Transverse colon (tissue), 4 donors: Measurements from ENCODE around the gene NCBP3. TPM values are rescaled to one million over a fixed set of nuclear protein-coding genes. Genes with fewer than 3 reads are reported as not detected.

Experiments used
- DNase-seq: peaks from one replicate; pipeline ENCODE4 v3.0.0-alpha.2; 2019
- H3K27ac ChIP-seq, 4 donors: fragments of 200-600 bp; sonication (generic); 2 replicates each; pipeline ENCODE4 v1.5.1; 2016 to 2018; ENCODE audit warnings: inconsistent platforms in 4 of 4
- H3K27me3 ChIP-seq: fragments of 200-600 bp; sonication (generic); 2 replicates; pipeline ENCODE4 v1.5.1; 2017; ENCODE audit warnings: inconsistent platforms
- H3K36me3 ChIP-seq, 4 donors: fragments of 200-600 bp; sonication (generic); 2 replicates each; pipeline ENCODE4 v1.5.1; 2017 to 2019; ENCODE audit warnings: inconsistent platforms in 4 of 4
- H3K4me1 ChIP-seq, 4 donors: fragments of 200-600 bp; sonication (generic); 2 replicates each; pipeline ENCODE4 v1.5.1; 2017 to 2020; ENCODE audit warnings: inconsistent platforms in 4 of 4
- H3K4me3 ChIP-seq, 4 donors: fragments of 200-600 bp; sonication (generic); 1 replicate in 1 of 4; 2 replicates in 3 of 4; pipeline versions ENCODE4 v1.5.1 to v1.6.1; 2017 to 2019; ENCODE audit warnings: inconsistent platforms in 4 of 4
- H3K9me3 ChIP-seq, 2 donors: fragments of 200-600 bp; sonication (generic); 2 replicates each; pipeline ENCODE4 v1.5.1; 2017 to 2019; ENCODE audit warnings: inconsistent platforms in 2 of 2
- CTCF ChIP-seq, 5 experiments: fragments of 200-600 bp in 3 of 5; fragments of 450-650 bp in 2 of 5; sonication (generic) in 3 of 5; IDR thresholded peaks; 1 replicate in 2 of 5; 2 replicates in 3 of 5; pipeline ENCODE4 v1.5.1; 2016 to 2017; ENCODE audit warnings: antibody characterized with exemption in 5 of 5, inconsistent platforms in 3 of 5, mild to moderate bottlenecking in 2 of 5, moderate library complexity in 1 of 5
- EP300 ChIP-seq: sonication (generic); formaldehyde crosslinking; IDR thresholded peaks from one replicate; pipeline ENCODE4 v1.6.1; 2017; ENCODE audit warnings: antibody characterized with exemption, low read depth
- POLR2A ChIP-seq: fragments of 450-650 bp; IDR thresholded peaks from one replicate; pipeline ENCODE4 v1.6.1; 2016; ENCODE audit warnings: antibody characterized with exemption, mild to moderate bottlenecking, moderate library complexity
- POLR2AphosphoS5 ChIP-seq, 3 donors: sonication (generic); formaldehyde crosslinking; IDR thresholded peaks; one replicate each; pipeline ENCODE4 v1.6.1; 2016; ENCODE audit warnings: antibody characterized with exemption in 3 of 3
- WGBS, 2 donors: methylation state at CpG; one replicate each; pipeline ENCODE4 v1.1.5; 2018; ENCODE audit warnings: low coverage in 1 of 2; 5-methylcytosine and 5-hydroxymethylcytosine counted together
- in situ Hi-C, 4 donors: fragments of 200-750 bp; cut with MboI; loops; one replicate each; pipeline versions ENCODE4 v1.15.0 to v1.15.1; 2017; ENCODE audit warnings: low sequenced_read_pairs in 3 of 4, low pct_ligation_motif_present in 1 of 4, low pct_unique_long_range_greater_than_20kb in 1 of 4
- intact Hi-C: fragments of 100-400 bp; cut with DNase I; formaldehyde crosslinking; loops from one replicate; pipeline ENCODE4 v1.15.1; 2023; ENCODE audit warnings: low total_unique reads
- total RNA-seq, 4 donors: library from RNA; depleted of rRNA; stranded (reverse); fragments of >200 nt; gene quantifications; one replicate each; pipeline ENCODE4 v1.1.0, GENCODE V29; 2016

The NCBP3 gene
- total RNA-seq, 4 donors from 2014 or later = 28.9 to 55.6 (median 45.8) TPM

GRCh38 chr17:3885271-3885670 is 39.2 kb upstream of the NCBP3 start:
- in situ Hi-C loops = no loop called here
- H3K9me3 ChIP-seq = no peaks in the 10 kb centered on the region
- H3K27me3 ChIP-seq = no peaks in the 10 kb centered on the region
- intact Hi-C loops = no loop called here
- TF ChIP-seq POLR2A (no peak), CTCF (IDR thresholded peaks at IDR 0.05) (no peak), EP300 (no peak), POLR2AphosphoS5 (IDR thresholded peaks at IDR 0.05) (no peak)
- H3K4me3 ChIP-seq = no peak overlapping the region
- peaks cover 27 to 42% (median 34%) of the 10 kb centered on the region in 4 donors for H3K4me1 ChIP-seq
- 78% methylated on average over 14 of the region's 14 CpGs; no CpG with 5 or more reads in 1 of the 2 donors for WGBS, 2 donors
- no peaks in the 10 kb centered on the region for H3K36me3 ChIP-seq
- H3K27ac ChIP-seq = no peak overlapping the region
- DNase-seq = no peak

- intact Hi-C loops (no loop called here), in situ Hi-C loops (no loop called here)
- Histone ChIP-seq H3K36me3 (no peaks in the 10 kb centered on the region), H3K27ac (no peak overlapping the region), H3K27me3 (no peaks in the 10 kb centered on the region), H3K4me3 (no peak overlapping the region), H3K9me3 (no peaks in the 10 kb centered on the region), H3K4me1 (peaks cover 17 to 37% (median 25%) of the 10 kb centered on the region in 4 donors)
- no peak for TF ChIP-seq POLR2AphosphoS5 (IDR thresholded peaks at IDR 0.05)
- TF ChIP-seq CTCF (IDR thresholded peaks at IDR 0.05) = no peak
- TF ChIP-seq EP300 = no peak
- no peak for TF ChIP-seq POLR2A
- DNase-seq = no peak
- WGBS, 2 donors = 95% methylated on average over 12 of the region's 12 CpGs; no CpG with 5 or more reads in 1 of the 2 donors
Measured at GRCh38 chr17:3884188-3884587, 38.1 kb upstream of the NCBP3 start.

- no peak for DNase-seq
- intact Hi-C loops = no loop called here
- Histone ChIP-seq H3K4me3 (no peak overlapping the region), H3K9me3 (no peaks in the 10 kb centered on the region), H3K27me3 (no peaks in the 10 kb centered on the region), H3K36me3 (no peaks in the 10 kb centered on the region), H3K4me1 (peaks cover 0 to 18% (median 6%) of the 10 kb centered on the region in 4 donors), H3K27ac (no peak overlapping the region)
- in situ Hi-C loops = no loop called here
- TF ChIP-seq POLR2AphosphoS5 (IDR thresholded peaks at IDR 0.05) (no peak), POLR2A (no peak), CTCF (IDR thresholded peaks at IDR 0.05) (no peak), EP300 (no peak)
- WGBS, 2 donors = 67 to 92% methylated on average over 2 to 4 of the region's 4 CpGs
Measured at GRCh38 chr17:3882276-3882675, 36.2 kb upstream of the NCBP3 start.

GRCh38 chr17:3880983-3881382 is 34.9 kb upstream of the NCBP3 start:
- in situ Hi-C loops = no loop called here
- intact Hi-C loops = no loop called here
- Histone ChIP-seq H3K4me1 (peaks cover 0 to 6% (median 0%) of the 10 kb centered on the region in 4 donors), H3K9me3 (no peaks in the 10 kb centered on the region), H3K27me3 (no peaks in the 10 kb centered on the region), H3K36me3 (no peaks in the 10 kb centered on the region), H3K4me3 (no peak overlapping the region), H3K27ac (no peak overlapping the region)
- DNase-seq = no peak
- TF ChIP-seq POLR2A (no peak), POLR2AphosphoS5 (IDR thresholded peaks at IDR 0.05) (no peak), EP300 (no peak), CTCF (IDR thresholded peaks at IDR 0.05) (no peak)
- WGBS, 2 donors = 92 to 100% methylated on average over 2 to 7 of the region's 7 CpGs
